ENCODE data around the gene ZBTB3. TPM values are rescaled to one million over a fixed set of nuclear protein-coding genes. Genes with fewer than 3 reads are reported as not detected.

The ZBTB3 gene
- total and polyA plus RNA-seq, 2 of the 8 experiments (the other 6 are each of a cell fraction or from before 2014, with no cell fraction given) = 30.2 to 76.9 TPM

DNA sequence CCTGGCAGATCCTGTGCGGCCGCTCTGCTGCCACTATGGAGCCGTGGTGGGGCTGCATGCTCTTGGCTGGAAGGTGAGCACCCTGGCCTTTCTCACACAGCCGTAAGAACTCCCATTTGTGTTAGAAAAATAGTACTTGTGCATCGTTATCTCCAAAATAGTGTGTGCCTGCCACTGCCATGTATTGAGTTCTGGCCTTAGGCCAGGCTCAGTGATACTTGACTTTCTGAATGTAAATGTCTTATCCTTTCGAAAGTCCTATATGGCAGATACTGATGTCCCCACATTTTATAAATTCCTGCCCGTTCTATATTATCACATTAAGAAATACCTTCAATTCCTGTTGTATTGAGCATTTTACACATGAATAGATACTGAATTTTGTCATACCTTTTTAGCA lies 28.8 kb upstream of the ZBTB3 start (continued):
- TF ChIP-seq CHD7 (IDR thresholded peaks at IDR 0.05; ENCODE audit: insufficient replicate concordance, low read length) = no peak
- TF ChIP-seq SP4 (IDR thresholded peaks at IDR 0.05; ENCODE audit: low read length) = no peak
- no peak for TF ChIP-seq YY1 (IDR thresholded peaks at IDR 0.05; ENCODE audit: low read depth, low read length)
- no peak for TF ChIP-seq POLR2AphosphoS5 (IDR thresholded peaks at IDR 0.05; ENCODE audit: low read depth, low read length)
- TF ChIP-seq SIN3A (conservative IDR thresholded peaks at IDR 0.05 in 1 of 2, IDR thresholded peaks at IDR 0.05 in 1 of 2; ENCODE audit: low read depth in 1 of 2, low read length in 2 of 2) = no peak
- no peak for TF ChIP-seq CBX8 (IDR thresholded peaks at IDR 0.05; ENCODE audit: borderline replicate concordance, low read depth, low read length)
- TF ChIP-seq, protein P1, sequence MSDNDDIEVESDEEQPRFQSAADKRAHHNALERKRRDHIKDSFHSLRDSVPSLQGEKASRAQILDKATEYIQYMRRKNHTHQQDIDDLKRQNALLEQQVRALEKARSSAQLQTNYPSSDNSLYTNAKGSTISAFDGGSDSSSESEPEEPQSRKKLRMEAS (IDR thresholded peaks at IDR 0.05) = no peak
- no peak for TF ChIP-seq SUZ12 (IDR thresholded peaks at IDR 0.05; ENCODE audit: low read length)
- TF ChIP-seq E2F6 (IDR thresholded peaks at IDR 0.05) = no peak
- no peak for TF ChIP-seq GABPA (IDR thresholded peaks at IDR 0.05; ENCODE audit: borderline replicate concordance, insufficient read depth, low read length)
